IPS-18a (cell line): ENCODE measurements around the gene DISP2.

Source experiments
- H3K27ac ChIP-seq: one replicate; pipeline ENCODE4 v1.5.1; 2013; ENCODE audit warnings: low read length
- H3K27me3 ChIP-seq: one replicate; pipeline ENCODE4 v1.6.1; 2013; ENCODE audit warnings: mild to moderate bottlenecking, low read length; ENCODE audit not compliant: control insufficient read depth, insufficient read depth
- H3K36me3 ChIP-seq: one replicate; pipeline ENCODE4 v1.6.1; 2013; ENCODE audit warnings: low read depth, low read length; ENCODE audit not compliant: control insufficient read depth
- H3K4me1 ChIP-seq: one replicate; pipeline ENCODE4 v1.6.1; 2013; ENCODE audit warnings: low read depth, low read length; ENCODE audit not compliant: control insufficient read depth
- H3K4me3 ChIP-seq: one replicate; pipeline ENCODE4 v1.5.1; 2013; ENCODE audit warnings: low read length
- H3K9ac ChIP-seq: one replicate; pipeline ENCODE4 v1.6.1; 2013; ENCODE audit warnings: mild to moderate bottlenecking, low read length, moderate library complexity
- H3K9me3 ChIP-seq: one replicate; pipeline ENCODE4 v1.6.1; 2013; ENCODE audit warnings: low read depth, low read length; ENCODE audit not compliant: control insufficient read depth

Gene DISP2

GRCh38 chr15:40428185-40428584 is 70.2 kb downstream of the DISP2 start:
- Histone ChIP-seq H3K27me3 (peaks cover 9% of the 10 kb centered on the region), H3K9ac (no peak overlapping the region), H3K4me3 (no peak overlapping the region), H3K4me1 (peaks cover 13% of the 10 kb centered on the region), H3K9me3 (no peaks in the 10 kb centered on the region), H3K27ac (no peak overlapping the region), H3K36me3 (no peaks in the 10 kb centered on the region)
